GM19468 (cell line): ENCODE data around the gene LRFN2.

Experiments used
- ATAC-seq: cut with Tn5 transposase; IDR thresholded peaks from one replicate; pipeline ENCODE4 v1.9.1; 2021; ENCODE audit warnings: mild to moderate bottlenecking, moderate library complexity, moderate number of reproducible peaks; ENCODE audit not compliant: unreplicated experiment; ENCODE audit errors: extremely low read depth

LRFN2 gene

DNA sequence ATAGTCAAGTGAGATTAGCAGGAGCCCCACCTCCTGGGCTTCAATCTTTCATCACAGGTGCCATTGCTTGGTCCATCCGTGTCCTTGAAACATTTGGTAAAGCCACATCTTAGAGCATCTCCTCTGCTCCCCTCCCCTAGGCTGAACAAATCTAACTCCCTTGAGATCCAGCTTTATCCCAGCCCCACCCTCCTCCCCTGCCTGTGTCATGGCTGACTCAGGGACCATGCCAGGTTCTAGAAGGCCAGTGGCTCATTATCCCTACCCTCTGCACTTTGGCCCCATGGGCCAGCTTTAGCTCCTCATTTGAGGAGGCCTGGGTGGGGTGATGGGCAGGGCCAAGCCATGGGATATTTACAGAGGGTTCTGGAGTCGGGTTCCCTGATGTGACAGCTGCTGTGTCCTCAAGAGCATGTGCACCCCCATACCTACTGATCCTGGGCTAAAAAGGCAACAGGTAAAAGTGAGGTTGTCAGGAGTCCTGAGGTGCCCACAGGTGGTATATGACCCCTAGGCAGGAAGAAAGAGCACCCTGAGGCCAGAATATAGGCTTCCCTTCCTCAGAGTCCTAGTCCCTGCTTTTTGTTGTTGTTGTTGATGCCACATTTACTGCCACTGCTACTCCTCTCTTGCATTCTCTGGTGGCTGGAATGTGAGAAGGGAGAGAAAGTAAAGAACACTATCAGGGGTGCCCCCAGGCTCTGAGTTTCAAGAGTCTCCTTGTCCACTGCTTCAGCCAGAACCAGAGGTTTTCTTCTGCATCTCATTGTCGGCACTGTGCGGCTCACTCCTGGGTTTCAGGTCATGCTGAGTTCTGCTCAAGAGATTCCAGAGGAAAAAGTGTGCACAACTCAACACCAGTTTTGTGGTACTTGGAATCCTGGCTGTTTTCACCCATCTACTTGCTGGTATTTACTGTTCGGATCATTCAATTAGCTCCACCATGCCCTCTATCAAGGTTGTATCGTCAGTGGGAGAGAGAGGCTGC lies 228.4 kb downstream of the LRFN2 start:
- ATAC-seq = no peak

DNA sequence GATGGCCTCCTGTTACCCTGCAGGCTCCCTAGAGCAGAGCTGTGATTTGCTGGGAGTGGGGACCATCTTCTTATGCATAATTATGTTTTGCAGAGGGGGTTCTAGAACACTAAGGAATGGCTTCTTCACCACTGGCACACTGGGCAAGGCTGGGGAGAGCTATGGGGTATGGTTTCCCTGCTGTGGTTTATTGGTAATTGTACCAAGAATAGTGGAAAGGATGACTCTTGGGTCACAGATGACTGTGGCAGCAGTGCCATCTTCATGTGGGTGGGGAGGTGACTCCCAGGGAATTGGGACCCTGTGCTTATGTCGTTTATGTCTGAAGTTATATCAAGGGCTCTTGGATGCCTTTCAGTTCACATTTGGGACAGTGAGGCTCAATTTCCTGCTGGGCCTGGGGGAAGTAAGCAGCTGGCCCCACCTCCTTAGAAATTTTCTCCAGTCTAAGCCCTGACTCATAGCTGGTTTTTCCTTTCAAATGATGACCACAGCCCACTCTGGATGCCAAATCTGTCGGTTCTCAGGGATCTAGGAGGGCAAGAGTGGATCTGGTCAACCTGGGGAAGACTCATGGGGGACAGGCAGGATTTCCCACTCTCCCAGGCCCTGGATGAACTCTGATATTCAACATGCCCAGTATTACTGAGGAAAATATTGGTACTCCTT lies 230.8 kb downstream of the LRFN2 start:
- ATAC-seq = no peak

DNA sequence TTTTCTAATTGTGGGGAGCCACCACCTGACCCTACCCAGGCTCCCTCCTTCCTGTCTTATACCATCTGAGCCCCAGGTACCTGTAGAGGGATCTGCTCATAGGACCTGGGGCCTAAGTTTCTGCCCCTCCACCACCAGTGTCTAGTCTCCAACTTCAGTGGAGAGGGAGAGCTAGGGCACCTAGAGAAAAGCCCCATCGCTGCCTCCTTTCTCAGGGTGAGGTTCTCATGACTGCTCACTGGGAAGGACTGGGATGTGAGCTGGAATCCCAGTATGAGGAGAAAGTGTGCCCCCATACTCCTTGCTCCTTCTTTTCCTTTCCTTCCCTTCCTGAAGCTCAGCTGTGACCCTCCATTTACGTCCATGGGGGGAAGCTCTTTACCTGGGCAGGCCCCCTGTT lies 231.6 kb downstream of the LRFN2 start:
- ATAC-seq = no peak

DNA sequence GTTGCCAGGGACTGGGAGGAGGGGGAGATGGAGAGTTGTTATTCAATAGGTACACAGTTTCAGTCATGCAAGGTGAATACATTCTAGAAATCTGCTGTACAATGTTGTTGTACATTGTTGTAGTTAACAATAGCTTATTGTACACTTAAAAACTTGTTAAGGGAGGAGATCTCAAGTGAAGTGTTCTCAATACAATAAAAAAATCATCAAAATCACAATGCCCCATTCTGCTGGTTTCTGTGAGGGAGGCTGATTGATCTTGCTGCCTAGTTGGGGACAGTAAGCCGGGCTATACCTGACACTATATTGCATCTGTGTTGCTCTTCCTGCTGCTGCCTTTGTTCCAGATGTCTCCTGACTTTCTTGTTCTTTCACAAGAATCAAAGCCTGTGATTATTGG lies 232.1 kb downstream of the LRFN2 start:
- no peak for ATAC-seq

DNA sequence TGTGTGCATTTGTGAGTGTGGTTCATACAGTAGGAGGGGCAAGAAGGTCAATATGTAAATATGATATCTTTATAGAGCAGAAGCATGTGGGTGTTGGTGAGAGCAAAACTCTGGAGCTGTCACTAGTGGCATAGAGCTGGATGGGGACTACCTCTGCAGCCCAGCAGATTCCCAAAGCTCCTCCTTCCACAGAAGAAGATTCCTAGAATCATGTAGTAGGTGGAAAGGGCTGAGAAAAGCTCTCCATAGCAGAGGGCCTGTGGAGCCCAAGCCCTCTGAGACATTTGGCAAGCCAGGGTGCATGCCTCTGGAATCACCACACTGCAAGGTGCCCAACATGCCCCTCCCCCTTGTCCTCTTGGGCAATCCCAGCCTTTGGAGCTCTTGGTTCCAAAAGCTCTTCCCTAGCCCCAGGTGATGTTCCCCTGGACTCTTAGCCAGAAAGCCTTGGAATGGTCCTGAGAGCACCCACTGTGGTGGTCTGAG lies 233.2 kb downstream of the LRFN2 start:
- ATAC-seq = no peak

GRCh38 chr6:40353197-40353966 lies 233.8 kb downstream of the LRFN2 start:
- no peak for ATAC-seq

GRCh38 chr6:40352527-40353170 lies 234.5 kb downstream of the LRFN2 start:
- ATAC-seq = no peak

DNA sequence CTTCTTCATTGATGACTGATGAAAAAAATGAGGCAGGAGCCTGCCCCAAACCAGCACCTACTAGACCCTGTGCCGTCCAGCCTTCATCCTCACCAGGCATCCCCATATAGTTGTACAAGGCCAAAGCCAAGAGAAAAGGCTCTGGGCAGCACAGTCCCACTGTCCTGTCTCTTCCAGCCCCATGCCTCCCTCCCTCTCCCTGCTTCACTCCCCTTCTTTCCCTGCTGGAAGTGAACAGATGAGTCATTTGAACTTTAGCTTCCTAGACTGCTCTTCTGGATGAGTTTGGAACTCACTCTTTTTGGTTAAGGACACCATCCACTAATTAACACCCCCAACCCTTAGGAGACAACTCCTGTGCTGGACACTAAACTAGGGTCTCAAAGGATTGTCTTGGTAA lies 235.2 kb downstream of the LRFN2 start:
- ATAC-seq = no peak

DNA sequence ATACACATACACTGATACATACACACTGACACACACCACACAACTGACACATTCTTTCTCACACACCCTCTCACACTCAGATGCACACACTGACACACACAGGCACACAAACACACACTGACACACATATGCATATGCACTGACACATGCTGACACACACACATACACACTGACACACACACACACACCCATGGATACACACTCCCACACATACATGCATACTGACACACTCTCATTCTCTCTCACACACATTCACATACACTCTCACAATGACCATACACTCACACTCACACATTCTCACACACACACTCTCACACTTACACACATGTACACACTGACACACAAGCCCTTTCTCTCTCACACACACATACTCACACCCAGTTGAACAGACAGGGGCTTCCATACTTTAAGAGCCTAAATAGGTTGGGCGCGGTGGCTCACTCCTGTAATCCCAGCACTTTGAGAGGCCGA lies 236.4 kb downstream of the LRFN2 start:
- ATAC-seq = no peak

- no peak for ATAC-seq
Measured at GRCh38 chr6:40349901-40350746, 237.0 kb downstream of the LRFN2 start.

- ATAC-seq = no peak
Measured at GRCh38 chr6:40349123-40349900, 237.9 kb downstream of the LRFN2 start.

DNA sequence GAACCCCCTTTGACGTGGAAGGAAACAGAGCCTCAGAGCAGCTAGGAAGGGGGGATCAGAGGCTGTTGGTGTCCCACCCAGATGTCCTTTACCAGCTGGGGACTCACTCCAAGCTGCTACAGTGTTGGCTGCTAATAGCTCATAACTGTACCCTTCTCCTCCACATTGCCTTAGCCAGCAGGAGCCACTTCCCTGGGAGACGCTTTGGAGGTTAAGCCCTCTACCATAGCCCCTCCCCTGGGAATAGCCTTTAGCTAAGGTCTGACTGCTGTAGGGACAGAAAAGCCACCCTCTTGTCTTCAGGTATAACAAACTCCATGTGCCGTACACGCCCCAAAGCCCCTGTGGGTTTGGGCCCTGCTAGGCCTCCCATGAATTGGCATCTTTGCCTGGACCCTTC lies 238.6 kb downstream of the LRFN2 start:
- ATAC-seq = no peak

GRCh38 chr6:40347571-40348011 lies 239.6 kb downstream of the LRFN2 start:
- no peak for ATAC-seq

- ATAC-seq = no peak
Measured at GRCh38 chr6:40346246-40346645, 240.9 kb downstream of the LRFN2 start.

DNA sequence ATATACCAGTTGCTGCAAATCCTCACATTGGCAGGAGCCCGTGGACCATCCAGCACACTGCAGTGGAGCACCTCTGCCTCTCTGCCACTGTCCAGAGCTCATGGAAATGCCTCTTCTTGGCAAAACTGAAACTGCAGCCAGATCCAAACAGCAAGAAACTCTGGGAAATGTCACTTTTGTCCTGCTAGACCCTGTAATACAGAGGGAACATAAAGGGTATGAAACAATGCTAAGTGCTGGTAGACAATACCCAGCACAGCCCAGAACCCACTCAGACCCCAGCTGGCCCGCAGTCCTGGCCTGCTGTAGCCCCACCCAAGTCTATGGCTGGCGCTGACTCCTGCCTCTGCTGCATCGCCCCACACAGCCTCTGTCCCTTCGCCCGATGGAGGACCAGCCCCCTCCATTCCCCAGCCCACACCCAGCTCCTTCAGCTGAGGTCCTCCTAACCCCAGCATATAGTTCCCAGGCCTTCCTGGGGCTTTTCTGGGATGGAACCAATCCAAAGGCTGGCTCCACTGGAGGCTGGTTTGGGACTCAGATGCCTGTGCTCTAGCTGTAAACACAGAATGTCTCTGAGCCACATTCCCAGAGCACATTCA lies 242.5 kb downstream of the LRFN2 start:
- no peak for ATAC-seq

- ATAC-seq = no peak
Measured at GRCh38 chr6:40343877-40344565, 243.1 kb downstream of the LRFN2 start.

DNA sequence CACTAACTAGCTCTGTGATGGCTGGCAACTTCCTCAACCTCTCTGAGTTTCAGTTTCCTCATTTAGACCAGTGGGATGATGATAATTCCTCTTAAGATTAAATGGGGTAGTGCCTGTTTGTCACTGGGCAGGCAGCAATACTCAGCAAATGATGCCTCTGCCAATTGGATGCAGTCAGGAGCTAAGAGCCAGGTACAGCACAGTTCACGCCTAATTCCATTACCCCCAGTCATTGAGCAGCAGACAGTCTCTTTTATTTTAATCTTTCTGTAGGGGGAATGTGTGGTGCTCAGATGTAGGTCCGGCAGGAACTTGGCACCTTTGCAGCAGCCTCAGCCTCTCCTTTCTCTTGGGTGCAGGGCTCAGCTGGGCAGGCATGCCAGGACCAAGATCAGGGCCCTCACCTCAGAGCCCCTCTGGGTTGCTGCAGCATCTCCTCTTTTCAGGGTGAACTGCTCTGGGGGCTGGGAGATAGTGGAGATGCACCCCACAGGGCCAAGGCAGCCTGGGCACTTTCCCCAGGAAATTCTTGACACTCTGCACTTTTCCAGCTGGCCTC lies 243.8 kb downstream of the LRFN2 start:
- ATAC-seq = no peak
